NB4 (cell line): ENCODE results near the gene CD248.

Experiments used
- CTCF ChIP-seq: IDR thresholded peaks from one replicate; pipeline ENCODE4 v1.5.1; 2012; ENCODE audit warnings: low read depth, low read length
- MYC ChIP-seq: IDR thresholded peaks from 2 replicates; pipeline ENCODE4 v1.6.1; 2011; ENCODE audit warnings: low read depth, low read length
- POLR2A ChIP-seq: IDR thresholded peaks from 2 replicates; pipeline ENCODE4 v1.6.1; 2011; ENCODE audit warnings: mild to moderate bottlenecking; ENCODE audit not compliant: insufficient read length; ENCODE audit errors: extremely low read depth

GRCh38 chr11:66363187-66363601 lies 46.4 kb upstream of the CD248 start:
- TF ChIP-seq CTCF (no peak), POLR2A (no peak), MYC (no peak)
